WTC11 (cell line): Measurements from ENCODE around the gene KCNT1. TPM values are rescaled to one million over a fixed set of nuclear protein-coding genes. Genes with fewer than 3 reads are reported as not detected.

Experiments
- ATAC-seq: fragments of 200-7000 bp; cut with Tn5 transposase; 2 replicates; pipeline ENCODE4 v1.10.0; 2021; ENCODE audit warnings: mild to moderate bottlenecking, moderate library complexity
- CTCF ChIA-PET: fragments of 300-600 bp; sonication (Branson Sonifier 250); formaldehyde crosslinking; loops from one replicate; lab custom pipeline; 2021; ENCODE audit warnings: antibody characterized with exemption; lab: Charles Lee
- POLR2A ChIA-PET: fragments of 350-600 bp; sonication (Branson Sonifier 250); formaldehyde crosslinking; loops from one replicate; lab custom pipeline; 2021; ENCODE audit warnings: antibody characterized with exemption; lab: Charles Lee
- DNase-seq: peaks from one replicate; pipeline ENCODE4 v3.0.0; 2021; ENCODE audit warnings: low spot score
- H3K27ac Mint-ChIP-seq: 2 replicates; pipeline ENCODE4 v1.8.0; 2021; ENCODE audit warnings: mixed read lengths
- H3K27me3 Mint-ChIP-seq: 2 replicates; pipeline ENCODE4 v1.8.0; 2021; ENCODE audit warnings: low read depth, mild to moderate bottlenecking, moderate library complexity, mixed read lengths
- H3K36me3 Mint-ChIP-seq: 2 replicates; pipeline ENCODE4 v1.8.0; 2021; ENCODE audit warnings: mixed read lengths
- H3K4me1 Mint-ChIP-seq: 2 replicates; pipeline ENCODE4 v1.8.0; 2022; ENCODE audit warnings: mixed read lengths
- H3K4me3 Mint-ChIP-seq: 2 replicates; pipeline ENCODE4 v1.8.0; 2021; ENCODE audit warnings: mild to moderate bottlenecking, moderate library complexity, mixed read lengths
- H3K9me3 Mint-ChIP-seq: 2 replicates; pipeline ENCODE4 v1.8.0; 2021; ENCODE audit warnings: mixed read lengths
- CBFB ChIP-seq: sonication (generic); formaldehyde crosslinking; IDR thresholded peaks from 2 replicates; pipeline ENCODE4 v1.8.1; 2022; ENCODE audit warnings: mild to moderate bottlenecking, low read depth, missing genetic modification reagents
- CREB1 ChIP-seq: sonication (generic); formaldehyde crosslinking; IDR thresholded peaks from 2 replicates; pipeline ENCODE4 v1.8.0; 2023; ENCODE audit warnings: mild to moderate bottlenecking, missing genetic modification reagents
- ELF4 ChIP-seq: sonication (generic); formaldehyde crosslinking; IDR thresholded peaks from 2 replicates; pipeline ENCODE4 v1.8.1; 2022; ENCODE audit warnings: low read depth, mild to moderate bottlenecking, moderate library complexity, missing genetic modification reagents
- ESRRA ChIP-seq: sonication (generic); formaldehyde crosslinking; IDR thresholded peaks from 2 replicates; pipeline ENCODE4 v1.8.1; 2022; ENCODE audit warnings: mild to moderate bottlenecking, missing genetic modification reagents, borderline replicate concordance
- ETV6 ChIP-seq: sonication (generic); formaldehyde crosslinking; IDR thresholded peaks from 2 replicates; pipeline ENCODE4 v1.8.1; 2022; ENCODE audit warnings: mild to moderate bottlenecking, missing genetic modification reagents
- KAT7 ChIP-seq: sonication (generic); formaldehyde crosslinking; IDR thresholded peaks from 2 replicates; pipeline ENCODE4 v1.8.1; 2023; ENCODE audit warnings: missing genetic modification reagents, mild to moderate bottlenecking, borderline replicate concordance
- NFE2L1 ChIP-seq: sonication (generic); formaldehyde crosslinking; IDR thresholded peaks from 2 replicates; pipeline ENCODE4 v1.8.1; 2023; ENCODE audit warnings: missing genetic modification reagents
- PRRX2 ChIP-seq: fragments of 250-450 bp; sonication (Bioruptor Pico); IDR thresholded peaks from 2 replicates; pipeline ENCODE4 v1.8.0; 2021; ENCODE audit warnings: mild to moderate bottlenecking
- SMAD4 ChIP-seq: sonication (generic); formaldehyde crosslinking; IDR thresholded peaks from 2 replicates; pipeline ENCODE4 v1.8.0; 2022; ENCODE audit warnings: mild to moderate bottlenecking, missing genetic modification reagents
- TP53 ChIP-seq: sonication (generic); formaldehyde crosslinking; IDR thresholded peaks from 2 replicates; pipeline ENCODE4 v1.8.1; 2023; ENCODE audit warnings: mild to moderate bottlenecking, missing genetic modification reagents
- USF1 ChIP-seq: sonication (generic); formaldehyde crosslinking; IDR thresholded peaks from 2 replicates; pipeline ENCODE4 v1.8.0; 2022; ENCODE audit warnings: mild to moderate bottlenecking, missing genetic modification reagents
- ZNF396 ChIP-seq: fragments of 250-450 bp; sonication (Bioruptor Pico); IDR thresholded peaks from 2 replicates; pipeline ENCODE4 v1.8.0; 2021; ENCODE audit warnings: mild to moderate bottlenecking, moderate library complexity, borderline replicate concordance
- total RNA-seq: library from RNA; stranded (reverse); gene quantifications from 3 replicates; pipeline ENCODE4 v1.2.3, GENCODE V29; 2021
- TF ChIP-seq, protein P1 (sequence below): sonication (generic); formaldehyde crosslinking; IDR thresholded peaks from 2 replicates; pipeline ENCODE4 v1.8.0; 2023; ENCODE audit warnings: missing genetic modification reagents, mild to moderate bottlenecking, borderline replicate concordance
- TF ChIP-seq, protein P2 (sequence below): sonication (generic); formaldehyde crosslinking; IDR thresholded peaks from 2 replicates; pipeline ENCODE4 v1.8.0; 2023; ENCODE audit warnings: mild to moderate bottlenecking, missing genetic modification reagents
- TF ChIP-seq, protein P3 (sequence below): sonication (generic); formaldehyde crosslinking; IDR thresholded peaks from 2 replicates; pipeline ENCODE4 v1.8.1; 2023; ENCODE audit warnings: mild to moderate bottlenecking, missing genetic modification reagents, borderline replicate concordance
- TF ChIP-seq, protein P4 (sequence below): sonication (generic); formaldehyde crosslinking; IDR thresholded peaks from 2 replicates; pipeline ENCODE4 v1.8.0; 2022; ENCODE audit warnings: mild to moderate bottlenecking, missing genetic modification reagents
- TF ChIP-seq, protein P5 (sequence below): fragments of 250-450 bp; sonication (Bioruptor Pico); IDR thresholded peaks from 2 replicates; pipeline ENCODE4 v1.9.0; 2021; ENCODE audit warnings: moderate library complexity, mild to moderate bottlenecking, inconsistent platforms, borderline replicate concordance

The KCNT1 gene
- total RNA-seq, 1 experiment from 2014 or later = 0.13 TPM

- no peak overlapping the region for H3K4me3 Mint-ChIP-seq
- TF ChIP-seq, protein P1, sequence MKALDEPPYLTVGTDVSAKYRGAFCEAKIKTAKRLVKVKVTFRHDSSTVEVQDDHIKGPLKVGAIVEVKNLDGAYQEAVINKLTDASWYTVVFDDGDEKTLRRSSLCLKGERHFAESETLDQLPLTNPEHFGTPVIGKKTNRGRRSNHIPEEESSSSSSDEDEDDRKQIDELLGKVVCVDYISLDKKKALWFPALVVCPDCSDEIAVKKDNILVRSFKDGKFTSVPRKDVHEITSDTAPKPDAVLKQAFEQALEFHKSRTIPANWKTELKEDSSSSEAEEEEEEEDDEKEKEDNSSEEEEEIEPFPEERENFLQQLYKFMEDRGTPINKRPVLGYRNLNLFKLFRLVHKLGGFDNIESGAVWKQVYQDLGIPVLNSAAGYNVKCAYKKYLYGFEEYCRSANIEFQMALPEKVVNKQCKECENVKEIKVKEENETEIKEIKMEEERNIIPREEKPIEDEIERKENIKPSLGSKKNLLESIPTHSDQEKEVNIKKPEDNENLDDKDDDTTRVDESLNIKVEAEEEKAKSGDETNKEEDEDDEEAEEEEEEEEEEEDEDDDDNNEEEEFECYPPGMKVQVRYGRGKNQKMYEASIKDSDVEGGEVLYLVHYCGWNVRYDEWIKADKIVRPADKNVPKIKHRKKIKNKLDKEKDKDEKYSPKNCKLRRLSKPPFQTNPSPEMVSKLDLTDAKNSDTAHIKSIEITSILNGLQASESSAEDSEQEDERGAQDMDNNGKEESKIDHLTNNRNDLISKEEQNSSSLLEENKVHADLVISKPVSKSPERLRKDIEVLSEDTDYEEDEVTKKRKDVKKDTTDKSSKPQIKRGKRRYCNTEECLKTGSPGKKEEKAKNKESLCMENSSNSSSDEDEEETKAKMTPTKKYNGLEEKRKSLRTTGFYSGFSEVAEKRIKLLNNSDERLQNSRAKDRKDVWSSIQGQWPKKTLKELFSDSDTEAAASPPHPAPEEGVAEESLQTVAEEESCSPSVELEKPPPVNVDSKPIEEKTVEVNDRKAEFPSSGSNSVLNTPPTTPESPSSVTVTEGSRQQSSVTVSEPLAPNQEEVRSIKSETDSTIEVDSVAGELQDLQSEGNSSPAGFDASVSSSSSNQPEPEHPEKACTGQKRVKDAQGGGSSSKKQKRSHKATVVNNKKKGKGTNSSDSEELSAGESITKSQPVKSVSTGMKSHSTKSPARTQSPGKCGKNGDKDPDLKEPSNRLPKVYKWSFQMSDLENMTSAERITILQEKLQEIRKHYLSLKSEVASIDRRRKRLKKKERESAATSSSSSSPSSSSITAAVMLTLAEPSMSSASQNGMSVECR (CRISPR knock-in tag) = no peak
- TF ChIP-seq, protein P2, sequence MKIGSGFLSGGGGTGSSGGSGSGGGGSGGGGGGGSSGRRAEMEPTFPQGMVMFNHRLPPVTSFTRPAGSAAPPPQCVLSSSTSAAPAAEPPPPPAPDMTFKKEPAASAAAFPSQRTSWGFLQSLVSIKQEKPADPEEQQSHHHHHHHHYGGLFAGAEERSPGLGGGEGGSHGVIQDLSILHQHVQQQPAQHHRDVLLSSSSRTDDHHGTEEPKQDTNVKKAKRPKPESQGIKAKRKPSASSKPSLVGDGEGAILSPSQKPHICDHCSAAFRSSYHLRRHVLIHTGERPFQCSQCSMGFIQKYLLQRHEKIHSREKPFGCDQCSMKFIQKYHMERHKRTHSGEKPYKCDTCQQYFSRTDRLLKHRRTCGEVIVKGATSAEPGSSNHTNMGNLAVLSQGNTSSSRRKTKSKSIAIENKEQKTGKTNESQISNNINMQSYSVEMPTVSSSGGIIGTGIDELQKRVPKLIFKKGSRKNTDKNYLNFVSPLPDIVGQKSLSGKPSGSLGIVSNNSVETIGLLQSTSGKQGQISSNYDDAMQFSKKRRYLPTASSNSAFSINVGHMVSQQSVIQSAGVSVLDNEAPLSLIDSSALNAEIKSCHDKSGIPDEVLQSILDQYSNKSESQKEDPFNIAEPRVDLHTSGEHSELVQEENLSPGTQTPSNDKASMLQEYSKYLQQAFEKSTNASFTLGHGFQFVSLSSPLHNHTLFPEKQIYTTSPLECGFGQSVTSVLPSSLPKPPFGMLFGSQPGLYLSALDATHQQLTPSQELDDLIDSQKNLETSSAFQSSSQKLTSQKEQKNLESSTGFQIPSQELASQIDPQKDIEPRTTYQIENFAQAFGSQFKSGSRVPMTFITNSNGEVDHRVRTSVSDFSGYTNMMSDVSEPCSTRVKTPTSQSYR = no peak
- TF ChIP-seq, protein P3, sequence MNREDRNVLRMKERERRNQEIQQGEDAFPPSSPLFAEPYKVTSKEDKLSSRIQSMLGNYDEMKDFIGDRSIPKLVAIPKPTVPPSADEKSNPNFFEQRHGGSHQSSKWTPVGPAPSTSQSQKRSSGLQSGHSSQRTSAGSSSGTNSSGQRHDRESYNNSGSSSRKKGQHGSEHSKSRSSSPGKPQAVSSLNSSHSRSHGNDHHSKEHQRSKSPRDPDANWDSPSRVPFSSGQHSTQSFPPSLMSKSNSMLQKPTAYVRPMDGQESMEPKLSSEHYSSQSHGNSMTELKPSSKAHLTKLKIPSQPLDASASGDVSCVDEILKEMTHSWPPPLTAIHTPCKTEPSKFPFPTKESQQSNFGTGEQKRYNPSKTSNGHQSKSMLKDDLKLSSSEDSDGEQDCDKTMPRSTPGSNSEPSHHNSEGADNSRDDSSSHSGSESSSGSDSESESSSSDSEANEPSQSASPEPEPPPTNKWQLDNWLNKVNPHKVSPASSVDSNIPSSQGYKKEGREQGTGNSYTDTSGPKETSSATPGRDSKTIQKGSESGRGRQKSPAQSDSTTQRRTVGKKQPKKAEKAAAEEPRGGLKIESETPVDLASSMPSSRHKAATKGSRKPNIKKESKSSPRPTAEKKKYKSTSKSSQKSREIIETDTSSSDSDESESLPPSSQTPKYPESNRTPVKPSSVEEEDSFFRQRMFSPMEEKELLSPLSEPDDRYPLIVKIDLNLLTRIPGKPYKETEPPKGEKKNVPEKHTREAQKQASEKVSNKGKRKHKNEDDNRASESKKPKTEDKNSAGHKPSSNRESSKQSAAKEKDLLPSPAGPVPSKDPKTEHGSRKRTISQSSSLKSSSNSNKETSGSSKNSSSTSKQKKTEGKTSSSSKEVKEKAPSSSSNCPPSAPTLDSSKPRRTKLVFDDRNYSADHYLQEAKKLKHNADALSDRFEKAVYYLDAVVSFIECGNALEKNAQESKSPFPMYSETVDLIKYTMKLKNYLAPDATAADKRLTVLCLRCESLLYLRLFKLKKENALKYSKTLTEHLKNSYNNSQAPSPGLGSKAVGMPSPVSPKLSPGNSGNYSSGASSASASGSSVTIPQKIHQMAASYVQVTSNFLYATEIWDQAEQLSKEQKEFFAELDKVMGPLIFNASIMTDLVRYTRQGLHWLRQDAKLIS (CRISPR knock-in tag) = no peak
- TF ChIP-seq, protein P4, sequence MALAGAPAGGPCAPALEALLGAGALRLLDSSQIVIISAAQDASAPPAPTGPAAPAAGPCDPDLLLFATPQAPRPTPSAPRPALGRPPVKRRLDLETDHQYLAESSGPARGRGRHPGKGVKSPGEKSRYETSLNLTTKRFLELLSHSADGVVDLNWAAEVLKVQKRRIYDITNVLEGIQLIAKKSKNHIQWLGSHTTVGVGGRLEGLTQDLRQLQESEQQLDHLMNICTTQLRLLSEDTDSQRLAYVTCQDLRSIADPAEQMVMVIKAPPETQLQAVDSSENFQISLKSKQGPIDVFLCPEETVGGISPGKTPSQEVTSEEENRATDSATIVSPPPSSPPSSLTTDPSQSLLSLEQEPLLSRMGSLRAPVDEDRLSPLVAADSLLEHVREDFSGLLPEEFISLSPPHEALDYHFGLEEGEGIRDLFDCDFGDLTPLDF (CRISPR knock-in tag) = no peak
- TF ChIP-seq PRRX2 (CRISPR knock-in tag) = no peak
- TF ChIP-seq NFE2L1 = no peak
- no peak for TF ChIP-seq KAT7 (CRISPR knock-in tag)
- TF ChIP-seq ELF4 = no peak
- TF ChIP-seq SMAD4 (CRISPR knock-in tag) = no peak
- TF ChIP-seq ETV6 (CRISPR knock-in tag) = no peak
- no peak for TF ChIP-seq CBFB (CRISPR knock-in tag)
- TF ChIP-seq ZNF396 (CRISPR knock-in tag) = no peak
- TF ChIP-seq, protein P5, sequence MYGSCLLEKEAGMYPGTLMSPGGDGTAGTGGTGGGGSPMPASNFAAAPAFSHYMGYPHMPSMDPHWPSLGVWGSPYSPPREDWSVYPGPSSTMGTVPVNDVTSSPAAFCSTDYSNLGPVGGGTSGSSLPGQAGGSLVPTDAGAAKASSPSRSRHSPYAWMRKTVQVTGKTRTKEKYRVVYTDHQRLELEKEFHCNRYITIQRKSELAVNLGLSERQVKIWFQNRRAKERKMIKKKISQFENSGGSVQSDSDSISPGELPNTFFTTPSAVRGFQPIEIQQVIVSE = no peak
- TF ChIP-seq ESRRA (CRISPR knock-in tag) = no peak
- no peak for TF ChIP-seq CREB1
- TF ChIP-seq TP53 (CRISPR knock-in tag) = no peak
- no peak for TF ChIP-seq USF1 (CRISPR knock-in tag)
- ChIA-PET POLR2A (no interaction called here), CTCF (interaction anchor here (0.6 to 5.4 kb wide), 2 partner anchors 7 to 37 kb away, joined by 3 to 27 read pairs; no protein-coding TSS in a partner anchor)
- H3K27ac Mint-ChIP-seq = no peak overlapping the region
- H3K4me1 Mint-ChIP-seq = no peaks in the 10 kb centered on the region
- H3K36me3 Mint-ChIP-seq = no peaks in the 10 kb centered on the region
- H3K9me3 Mint-ChIP-seq = no peaks in the 10 kb centered on the region
- no peaks in the 10 kb centered on the region for H3K27me3 Mint-ChIP-seq
- ATAC-seq (no peak), DNase-seq (no peak)
These were observed 88.4 kb downstream of the KCNT1 start for GRCh38 chr9:135790356-135790755.
